ENCODE data around the gene ROGDI.
A peak's percentile ranks its signal among the peaks of the same experiment; 100 is the strongest.
"Not testable (repeated sequence)": the region's sequence is repeated elsewhere in the genome, so short reads cannot be mapped to it uniquely, and the experiment has no call there.

Gene ROGDI

GRCh38 chr16:4790261-4790660 lies 12.2 kb downstream of the ROGDI start:
- no peak for DNase-seq

GRCh38 chr16:4788910-4789309 lies 13.5 kb downstream of the ROGDI start:
- DNase-seq = no peak

- DNase-seq = no peak
Measured at GRCh38 chr16:4788489-4788889, 13.9 kb downstream of the ROGDI start.

- no peak for DNase-seq
Measured at GRCh38 chr16:4787627-4788482, 14.6 kb downstream of the ROGDI start, which contains the start of gene SEPTIN12. Gene SEPTIN12 (minus strand): TSS chr16:4788345. CDS start chr16:4787645, 700 bp downstream.

- no peak for DNase-seq
Measured at GRCh38 chr16:4787068-4787467, 15.4 kb downstream of the ROGDI start.

- no peak for DNase-seq
Measured at GRCh38 chr16:4785758-4786433, 16.5 kb downstream of the ROGDI start.

GRCh38 chr16:4784444-4784987 lies 17.9 kb downstream of the ROGDI start:
- DNase-seq = not testable (repeated sequence)

- DNase-seq = no peak
Measured at GRCh38 chr16:4783951-4784336, 18.5 kb downstream of the ROGDI start.

- no peak for DNase-seq
Measured at GRCh38 chr16:4783251-4783950, 19.0 kb downstream of the ROGDI start.

- no peak for DNase-seq
Measured at GRCh38 chr16:4780235-4780634, 22.2 kb downstream of the ROGDI start.

- no peak for DNase-seq
Measured at GRCh38 chr16:4778050-4778392, 24.4 kb downstream of the ROGDI start.

GRCh38 chr16:4777339-4778049 lies 24.9 kb downstream of the ROGDI start:
- no peak for DNase-seq

GRCh38 chr16:4776141-4776705 lies 26.2 kb downstream of the ROGDI start:
- no peak for DNase-seq

- no peak for DNase-seq
Measured at GRCh38 chr16:4775005-4775404, 27.4 kb downstream of the ROGDI start.

- no peak for DNase-seq
Measured at GRCh38 chr16:4772351-4772750, 30.1 kb downstream of the ROGDI start.

- DNase-seq = no peak
Measured at GRCh38 chr16:4771646-4772045, 30.8 kb downstream of the ROGDI start.

- no peak for DNase-seq
Measured at GRCh38 chr16:4769306-4769638, 33.2 kb downstream of the ROGDI start.

GRCh38 chr16:4768549-4769305 lies 33.7 kb downstream of the ROGDI start:
- peak; percentile 74 to 77 for DNase-seq

- no peak for DNase-seq
Measured at GRCh38 chr16:4767872-4768548, 34.4 kb downstream of the ROGDI start.

- peak; percentile 96 to 98 for DNase-seq
Measured at GRCh38 chr16:4766875-4767628, 35.4 kb downstream of the ROGDI start, which contains the start of gene ZNF500. Gene ZNF500 (minus strand): TSS chr16:4767162. CDS start chr16:4765978, 1,184 bp downstream.
